B cell (primary cell): ENCODE data around the gene XRCC6.
"Not testable (repeated sequence)": the region's sequence is repeated elsewhere in the genome, so short reads cannot be mapped to it uniquely, and the experiment has no call there.

Experiments used
- EZH2 ChIP-seq: IDR thresholded peaks from 2 replicates; pipeline ENCODE4 v1.6.1; 2012; ENCODE audit warnings: borderline replicate concordance, low read depth, mild to moderate bottlenecking, moderate library complexity, low read length; ENCODE audit not compliant: insufficient read depth, poor library complexity, severe bottlenecking
- TF ChIP-seq, protein P1 (sequence below): fragments of 200-600 bp; IDR thresholded peaks from one replicate; pipeline ENCODE4 v1.8.0; 2022; ENCODE audit warnings: antibody characterized with exemption, mild to moderate bottlenecking

GRCh38 chr22:41686890-41687289 is 65.8 kb downstream of the XRCC6 start:
- TF ChIP-seq, protein P1, sequence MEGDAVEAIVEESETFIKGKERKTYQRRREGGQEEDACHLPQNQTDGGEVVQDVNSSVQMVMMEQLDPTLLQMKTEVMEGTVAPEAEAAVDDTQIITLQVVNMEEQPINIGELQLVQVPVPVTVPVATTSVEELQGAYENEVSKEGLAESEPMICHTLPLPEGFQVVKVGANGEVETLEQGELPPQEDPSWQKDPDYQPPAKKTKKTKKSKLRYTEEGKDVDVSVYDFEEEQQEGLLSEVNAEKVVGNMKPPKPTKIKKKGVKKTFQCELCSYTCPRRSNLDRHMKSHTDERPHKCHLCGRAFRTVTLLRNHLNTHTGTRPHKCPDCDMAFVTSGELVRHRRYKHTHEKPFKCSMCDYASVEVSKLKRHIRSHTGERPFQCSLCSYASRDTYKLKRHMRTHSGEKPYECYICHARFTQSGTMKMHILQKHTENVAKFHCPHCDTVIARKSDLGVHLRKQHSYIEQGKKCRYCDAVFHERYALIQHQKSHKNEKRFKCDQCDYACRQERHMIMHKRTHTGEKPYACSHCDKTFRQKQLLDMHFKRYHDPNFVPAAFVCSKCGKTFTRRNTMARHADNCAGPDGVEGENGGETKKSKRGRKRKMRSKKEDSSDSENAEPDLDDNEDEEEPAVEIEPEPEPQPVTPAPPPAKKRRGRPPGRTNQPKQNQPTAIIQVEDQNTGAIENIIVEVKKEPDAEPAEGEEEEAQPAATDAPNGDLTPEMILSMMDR: not testable (repeated sequence)
- TF ChIP-seq EZH2: not testable (repeated sequence)
